Spinal cord (tissue), 10 donors: Measurements from ENCODE around the gene DNAL4. TPM values are rescaled to one million over a fixed set of nuclear protein-coding genes. Genes with fewer than 3 reads are reported as not detected.

Source experiments
- DNase-seq, 6 donors: peaks; one replicate each; pipeline versions ENCODE4 v3.0.0 to v3.0.0-alpha.2; 2013 to 2015; ENCODE audit warnings: low spot score in 6 of 6, low read depth in 4 of 6
- H3K27ac ChIP-seq: one replicate; pipeline ENCODE4 v1.5.1; 2013; ENCODE audit warnings: low read depth, low read length, control low read depth
- H3K27me3 ChIP-seq: one replicate; pipeline ENCODE4 v1.6.1; 2013; ENCODE audit warnings: low read length; ENCODE audit not compliant: control insufficient read depth, insufficient read depth
- H3K36me3 ChIP-seq: one replicate; pipeline ENCODE4 v1.6.1; 2013; ENCODE audit warnings: low read length; ENCODE audit not compliant: control insufficient read depth, insufficient read depth
- H3K4me1 ChIP-seq: one replicate; pipeline ENCODE4 v1.6.1; 2013; ENCODE audit warnings: low read length; ENCODE audit not compliant: control insufficient read depth, insufficient read depth
- H3K4me3 ChIP-seq: one replicate; pipeline ENCODE4 v1.5.1; 2013; ENCODE audit warnings: low read depth, low read length, control low read depth
- H3K9me3 ChIP-seq: one replicate; pipeline ENCODE4 v1.6.1; 2013; ENCODE audit warnings: low read length; ENCODE audit not compliant: control insufficient read depth, insufficient read depth
- WGBS: methylation state at CpG from one replicate; pipeline ENCODE4 v1.1.5; 2013; ENCODE audit warnings: missing lambda C conversion rate; ENCODE audit not compliant: insufficient coverage; 5-methylcytosine and 5-hydroxymethylcytosine counted together
- polyA plus RNA-seq, 2 donors: library from polyadenylated mRNA; unstranded; fragments of 120-200 nt; gene quantifications; one replicate each; pipeline ENCODE4 v1.2.1, GENCODE V29; 2013; ENCODE audit not compliant: insufficient read length in 2 of 2
- total RNA-seq, 2 donors: library from RNA; depleted of rRNA in 1 of 2; stranded (reverse); fragments of 120-200 nt in 1 of 2; fragments of >200 nt in 1 of 2; gene quantifications; one replicate each; pipeline versions ENCODE4 v1.2.3 to v1.2.4, GENCODE V29; 2013 to 2014
- donor health status: healthy.

Gene DNAL4
- total and polyA plus RNA-seq, 4 donors = 9.0 to 31.0 (median 21.6) TPM

GRCh38 chr22:38835888-38836301 is 42.0 kb upstream of the DNAL4 start:
- H3K36me3 ChIP-seq = peaks cover 20% of the 10 kb centered on the region

GRCh38 chr22:38834991-38835390 is 41.0 kb upstream of the DNAL4 start:
- 92% methylated on average over 4 of the region's 5 CpGs for WGBS
- no peak overlapping the region for H3K4me3 ChIP-seq
- DNase-seq = no peak
- no peaks in the 10 kb centered on the region for H3K27me3 ChIP-seq
- H3K27ac ChIP-seq = no peak overlapping the region
- H3K4me1 ChIP-seq = peaks cover 31% of the 10 kb centered on the region
- H3K9me3 ChIP-seq = no peaks in the 10 kb centered on the region
- H3K36me3 ChIP-seq = peaks cover 19% of the 10 kb centered on the region

More at GRCh38 chr22:38835888-38836301, 42.0 kb upstream of the DNAL4 start:
- Histone ChIP-seq H3K4me1 (peaks cover 40% of the 10 kb centered on the region), H3K27ac (no peak overlapping the region), H3K27me3 (no peaks in the 10 kb centered on the region), H3K4me3 (no peak overlapping the region), H3K9me3 (no peaks in the 10 kb centered on the region)
- 62% methylated on average over 15 of the region's 19 CpGs for WGBS
- no peak for DNase-seq

GRCh38 chr22:38834215-38834953 is 40.4 kb upstream of the DNAL4 start:
- Histone ChIP-seq H3K27me3 (no peaks in the 10 kb centered on the region), H3K4me1 (peaks cover 31% of the 10 kb centered on the region), H3K27ac (no peak overlapping the region), H3K36me3 (peaks cover 19% of the 10 kb centered on the region), H3K9me3 (no peaks in the 10 kb centered on the region), H3K4me3 (no peak overlapping the region)
- WGBS = 85% methylated on average over 9 of the region's 13 CpGs
- no peak for DNase-seq

- whole genome bisulfite sequencing = 80% methylated on average over 1 of the region's 3 CpGs
- H3K27ac ChIP-seq = no peak overlapping the region
- H3K4me3 ChIP-seq = no peak overlapping the region
- no peaks in the 10 kb centered on the region for H3K27me3 ChIP-seq
- peaks cover 26% of the 10 kb centered on the region for H3K36me3 ChIP-seq
- no peaks in the 10 kb centered on the region for H3K9me3 ChIP-seq
- H3K4me1 ChIP-seq = peaks cover 36% of the 10 kb centered on the region
- DNase-seq = no peak
Measured at GRCh38 chr22:38833061-38833460, 39.1 kb upstream of the DNAL4 start.

DNA sequence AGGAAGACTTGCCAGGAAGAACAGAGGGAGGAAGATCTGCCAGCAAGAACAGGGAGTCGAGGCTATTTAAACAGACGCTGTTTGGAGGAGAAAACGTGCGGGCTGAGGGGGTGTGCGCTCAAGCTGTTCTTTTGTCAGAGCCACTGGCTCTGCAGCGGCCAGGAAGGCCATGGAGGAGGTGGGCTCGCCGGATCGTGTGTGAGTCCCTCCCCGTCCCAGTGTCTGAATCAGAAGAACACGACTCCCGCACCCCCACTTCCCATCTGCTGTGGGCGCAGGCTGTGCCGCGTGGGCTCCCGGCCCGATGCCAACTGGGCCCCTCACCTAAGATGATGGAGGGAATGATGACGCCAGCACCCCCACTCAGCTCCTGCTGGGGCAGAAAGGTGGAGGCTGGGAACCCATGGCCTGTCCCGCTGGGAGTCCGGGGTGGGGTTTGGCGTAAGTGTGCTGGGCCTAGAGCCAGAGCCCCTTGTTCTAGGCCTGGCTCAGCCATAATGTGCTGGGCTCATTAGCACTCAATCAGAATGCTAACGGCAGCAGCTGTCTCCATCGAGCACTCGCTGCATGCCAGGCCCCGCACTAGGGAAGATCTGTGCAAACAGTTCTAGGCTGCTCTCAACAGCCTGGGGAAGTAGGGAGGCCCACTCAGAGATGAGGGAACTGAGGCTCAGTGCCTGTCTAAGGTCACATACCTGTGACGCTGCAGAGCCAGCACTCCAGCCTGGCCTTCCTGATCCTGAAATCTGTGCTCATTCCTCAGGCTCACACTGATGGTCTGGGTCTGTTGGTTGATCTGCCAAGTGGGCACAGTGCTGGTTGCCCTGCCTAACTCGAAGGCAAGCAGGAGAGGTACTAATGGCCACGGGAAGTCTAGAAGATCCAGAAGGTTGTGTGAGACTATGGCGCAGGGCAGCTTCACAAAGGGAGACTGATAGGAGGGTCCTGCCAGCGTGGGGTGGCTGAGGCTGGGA is 38.3 kb upstream of the DNAL4 start:
- WGBS = 28% methylated on average over 26 of the region's 30 CpGs
- Histone ChIP-seq H3K27ac (peak overlapping the region; percentile 48), H3K27me3 (no peaks in the 10 kb centered on the region), H3K36me3 (peaks cover 31% of the 10 kb centered on the region), H3K9me3 (no peaks in the 10 kb centered on the region), H3K4me1 (peaks cover 35% of the 10 kb centered on the region), H3K4me3 (no peak overlapping the region)
- DNase-seq = peak in 2 of 6 donors; percentile 90 to 95

DNA sequence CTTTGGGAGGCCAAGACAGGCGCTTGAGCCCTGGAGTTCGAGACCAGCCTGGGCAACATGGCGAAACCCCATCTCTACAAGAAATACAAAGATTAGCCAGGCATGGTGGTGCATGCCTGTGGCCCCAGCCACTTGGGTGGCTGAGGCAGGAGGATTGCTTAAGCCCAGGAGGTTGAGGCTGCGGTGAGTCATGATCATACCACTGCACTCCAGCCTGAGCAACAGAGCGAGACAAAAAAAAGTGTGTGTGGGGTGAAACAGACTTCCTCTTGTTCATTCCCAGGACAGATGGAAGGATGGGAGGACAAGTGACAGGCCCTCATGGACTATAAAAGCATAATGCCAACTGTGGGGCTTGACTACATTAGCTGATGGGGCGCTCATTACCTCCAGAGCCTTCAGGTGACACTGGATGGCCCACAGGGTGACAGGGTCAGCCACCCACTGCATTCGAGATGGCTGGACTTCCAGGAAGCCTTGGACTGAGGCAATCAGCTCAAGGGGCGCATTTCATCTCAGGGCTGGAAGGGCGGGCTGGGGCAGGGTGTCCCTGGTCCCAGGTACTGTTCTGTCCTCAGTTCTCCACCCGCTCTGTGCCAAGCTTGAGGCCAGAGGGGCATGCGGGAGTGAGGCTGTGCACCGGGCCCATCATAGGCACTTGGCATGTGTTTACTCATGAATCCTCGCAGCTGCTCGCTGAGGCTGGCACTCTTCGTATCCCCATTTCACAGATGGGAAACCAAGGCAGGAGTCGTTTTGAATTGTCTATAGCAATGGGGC is 37.4 kb upstream of the DNAL4 start:
- WGBS = 70% methylated on average over 14 of the region's 16 CpGs
- Histone ChIP-seq H3K27me3 (no peaks in the 10 kb centered on the region), H3K4me3 (no peak overlapping the region), H3K36me3 (peaks cover 40% of the 10 kb centered on the region), H3K4me1 (peaks cover 33% of the 10 kb centered on the region), H3K27ac (no peak overlapping the region), H3K9me3 (no peaks in the 10 kb centered on the region)
- DNase-seq = no peak

GRCh38 chr22:38830845-38831108 is 36.8 kb upstream of the DNAL4 start:
- no peak overlapping the region for H3K4me3 ChIP-seq
- peaks cover 46% of the 10 kb centered on the region for H3K36me3 ChIP-seq
- no peaks in the 10 kb centered on the region for H3K9me3 ChIP-seq
- H3K27me3 ChIP-seq = no peaks in the 10 kb centered on the region
- peaks cover 33% of the 10 kb centered on the region for H3K4me1 ChIP-seq
- DNase-seq = no peak
- H3K27ac ChIP-seq = no peak overlapping the region
- 95% methylated on average over 3 of the region's 7 CpGs for WGBS

GRCh38 chr22:38830026-38830844 is 36.3 kb upstream of the DNAL4 start:
- H3K4me1 ChIP-seq = peaks cover 33% of the 10 kb centered on the region
- WGBS = 94% methylated on average over 5 of the region's 17 CpGs
- DNase-seq = no peak

GRCh38 chr22:38829485-38829884 is 35.5 kb upstream of the DNAL4 start:
- Histone ChIP-seq H3K27me3 (no peaks in the 10 kb centered on the region), H3K4me1 (peaks cover 33% of the 10 kb centered on the region), H3K4me3 (no peak overlapping the region), H3K36me3 (peaks cover 48% of the 10 kb centered on the region), H3K9me3 (no peaks in the 10 kb centered on the region), H3K27ac (no peak overlapping the region)
- DNase-seq = no peak
- WGBS = 80% methylated on average over 4 of the region's 4 CpGs

More at GRCh38 chr22:38830026-38830844, 36.3 kb upstream of the DNAL4 start:
- no peaks in the 10 kb centered on the region for H3K9me3 ChIP-seq
- no peak overlapping the region for H3K4me3 ChIP-seq
- H3K27me3 ChIP-seq = no peaks in the 10 kb centered on the region
- H3K27ac ChIP-seq = no peak overlapping the region
- H3K36me3 ChIP-seq = peaks cover 49% of the 10 kb centered on the region
